Central memory CD8-positive, alpha-beta T cell (primary cell): ENCODE data around the gene SURF2.

Source experiments
- ATAC-seq: fragments of 150-1000 bp; cut with Tn5 transposase; replicated peaks from 2 replicates; pipeline ENCODE4 v1.10.0; 2022; ENCODE audit warnings: mild to moderate bottlenecking, moderate FRiP score, moderate number of reproducible peaks; ENCODE audit not compliant: poor library complexity, severe bottlenecking; ENCODE audit errors: extremely low read depth
- DNase-seq, 2 donors: peaks; one replicate each; pipeline ENCODE4 v3.0.0; 2021; ENCODE audit warnings: low spot score in 2 of 2
- H3K27ac Mint-ChIP-seq: one replicate; pipeline ENCODE4 v1.8.0; 2022; ENCODE audit warnings: low read depth, mild to moderate bottlenecking, moderate library complexity, mixed read lengths
- H3K27me3 Mint-ChIP-seq: one replicate; pipeline ENCODE4 v1.8.0; 2022; ENCODE audit warnings: mixed read lengths
- H3K36me3 Mint-ChIP-seq: one replicate; pipeline ENCODE4 v1.8.0; 2022; ENCODE audit warnings: mild to moderate bottlenecking, moderate library complexity, mixed read lengths; ENCODE audit not compliant: insufficient read depth
- H3K4me1 Mint-ChIP-seq: one replicate; pipeline ENCODE4 v1.8.0; 2022; ENCODE audit warnings: mixed read lengths
- H3K4me3 Mint-ChIP-seq: one replicate; pipeline ENCODE4 v1.8.0; 2022; ENCODE audit warnings: mild to moderate bottlenecking, moderate library complexity, mixed read lengths
- H3K9me3 Mint-ChIP-seq: one replicate; pipeline ENCODE4 v1.8.0; 2022; ENCODE audit warnings: mixed read lengths

Gene SURF2

DNA sequence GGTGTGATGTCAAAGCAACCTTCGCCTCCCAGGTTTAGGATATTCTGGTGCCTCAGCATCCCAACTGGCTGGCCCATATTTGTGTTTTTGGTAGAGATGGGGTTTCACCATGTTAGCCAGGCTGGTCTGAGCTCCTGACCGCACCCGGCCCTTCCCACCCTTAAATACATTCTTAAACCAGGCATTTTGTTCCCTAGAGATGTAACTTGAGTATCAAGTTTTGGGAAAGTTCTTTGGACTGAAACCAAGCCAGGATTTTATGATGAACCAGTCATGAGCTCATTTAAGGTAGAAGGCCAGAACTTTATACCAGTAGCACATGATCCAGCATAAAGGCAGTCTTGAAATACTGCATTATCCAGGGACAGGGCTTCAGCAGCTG is 4.8 kb upstream of the SURF2 start:
- H3K27ac Mint-ChIP-seq = no peak overlapping the region
- H3K36me3 Mint-ChIP-seq = peaks cover 52% of the 10 kb centered on the region
- H3K9me3 Mint-ChIP-seq = no peaks in the 10 kb centered on the region
- ATAC-seq (no peak), DNase-seq (no peak)
- peaks cover 43% of the 10 kb centered on the region for H3K4me1 Mint-ChIP-seq
- no peak overlapping the region for H3K4me3 Mint-ChIP-seq
- H3K27me3 Mint-ChIP-seq = no peaks in the 10 kb centered on the region

DNA sequence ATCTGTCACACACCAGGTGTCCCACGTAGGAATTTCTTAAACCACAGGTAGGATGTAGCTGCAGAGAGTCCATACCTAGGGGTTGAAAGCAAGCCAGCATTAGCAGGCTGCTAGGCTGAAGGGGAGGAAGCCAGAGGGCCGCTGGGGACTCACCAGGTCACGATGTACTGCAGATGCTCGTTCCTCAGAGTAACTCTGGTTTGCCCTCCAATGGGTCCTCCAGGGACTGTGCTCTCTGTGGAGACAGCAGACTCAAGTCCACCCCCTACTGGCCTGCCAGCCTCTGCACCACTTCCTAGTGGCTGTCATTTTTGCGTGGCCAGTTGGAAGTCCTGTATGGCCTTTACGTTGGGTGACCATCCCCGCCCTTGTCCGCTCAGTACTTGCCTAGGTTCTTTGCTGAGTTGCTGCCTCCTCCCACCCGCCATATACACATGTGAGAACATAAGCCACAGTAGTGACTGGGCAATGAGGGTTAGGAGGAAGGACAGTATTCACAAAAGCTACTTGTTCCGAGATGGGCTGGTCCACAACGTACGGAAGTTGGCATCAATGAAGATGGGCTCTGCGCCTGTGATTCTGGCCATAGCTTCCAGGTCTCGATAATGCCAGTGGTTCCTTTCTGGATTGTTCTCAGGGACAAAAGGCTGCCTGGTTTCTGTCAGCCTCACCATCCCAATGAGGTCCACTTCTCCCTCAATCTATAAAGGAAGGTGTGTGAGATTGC is 4.3 kb upstream of the SURF2 start:
- ATAC-seq (no peak), DNase-seq (no peak)
- peaks cover 38% of the 10 kb centered on the region for H3K4me1 Mint-ChIP-seq
- peaks cover 52% of the 10 kb centered on the region for H3K36me3 Mint-ChIP-seq
- no peaks in the 10 kb centered on the region for H3K27me3 Mint-ChIP-seq
- H3K27ac Mint-ChIP-seq = no peak overlapping the region
- no peaks in the 10 kb centered on the region for H3K9me3 Mint-ChIP-seq
- H3K4me3 Mint-ChIP-seq = no peak overlapping the region

DNA sequence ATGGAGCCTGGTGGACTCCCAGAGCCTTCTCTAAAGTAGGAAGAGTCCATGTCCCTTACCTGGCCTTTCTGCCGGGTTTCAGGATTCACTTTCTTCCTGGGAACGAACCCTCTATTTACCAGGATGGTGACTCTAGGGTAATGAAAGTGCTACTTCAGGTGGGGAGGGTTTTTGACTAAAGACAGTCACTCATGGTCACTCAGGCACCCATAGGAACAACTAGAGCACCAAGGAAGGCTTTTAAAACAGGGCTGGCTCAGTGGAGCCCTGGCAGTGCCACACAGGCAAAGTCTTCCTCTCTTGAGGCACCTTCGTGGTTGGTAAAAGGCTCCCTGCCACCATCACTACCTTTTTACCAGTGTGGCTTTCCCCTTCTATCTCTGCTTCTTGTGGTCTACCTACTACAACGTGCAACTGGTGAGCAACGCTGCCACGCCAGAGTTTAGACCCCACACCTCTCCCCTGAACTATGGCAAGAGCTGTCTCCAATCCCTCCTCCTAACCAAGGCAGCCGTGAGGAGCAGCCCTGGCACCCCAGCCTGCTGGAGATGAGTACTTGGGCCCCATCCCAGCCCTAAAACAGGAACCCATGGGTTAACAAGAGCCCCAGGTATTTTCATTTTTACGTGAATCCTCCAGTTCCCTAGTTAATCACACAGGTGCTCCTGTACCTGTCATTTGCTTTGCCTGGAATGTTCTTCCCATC is 3.6 kb upstream of the SURF2 start:
- Mint-ChIP-seq H3K9me3 (no peaks in the 10 kb centered on the region), H3K36me3 (peaks cover 55% of the 10 kb centered on the region), H3K27me3 (no peaks in the 10 kb centered on the region), H3K27ac (peak overlapping the region; percentile 89), H3K4me3 (no peak overlapping the region), H3K4me1 (peaks cover 42% of the 10 kb centered on the region)
- DNase-seq (no peak), ATAC-seq (no peak)

DNA sequence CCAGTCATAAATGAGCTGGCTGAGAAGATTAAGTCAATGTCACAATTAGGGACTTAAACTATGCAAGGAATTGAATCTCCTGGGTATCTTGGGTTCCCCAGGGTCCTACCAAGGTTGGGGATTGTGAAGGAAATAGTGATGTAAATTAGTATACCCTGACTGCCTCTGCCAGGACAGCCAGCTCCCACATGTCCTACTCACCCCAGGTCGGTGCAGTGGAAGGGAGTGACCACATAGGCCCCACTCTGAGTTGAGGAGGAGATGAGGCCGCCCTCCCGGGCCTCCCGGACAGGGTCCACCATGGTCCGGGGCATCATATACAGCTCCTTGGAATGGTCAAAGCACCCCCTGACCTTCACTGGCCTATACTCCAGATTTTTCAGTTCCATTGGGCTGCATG is 2.8 kb upstream of the SURF2 start:
- no peak overlapping the region for H3K4me3 Mint-ChIP-seq
- H3K27me3 Mint-ChIP-seq = no peaks in the 10 kb centered on the region
- peak overlapping the region; percentile 89 for H3K27ac Mint-ChIP-seq
- ATAC-seq (no peak), DNase-seq (no peak)
- no peaks in the 10 kb centered on the region for H3K9me3 Mint-ChIP-seq
- peaks cover 50% of the 10 kb centered on the region for H3K36me3 Mint-ChIP-seq
- H3K4me1 Mint-ChIP-seq = peaks cover 42% of the 10 kb centered on the region

DNA sequence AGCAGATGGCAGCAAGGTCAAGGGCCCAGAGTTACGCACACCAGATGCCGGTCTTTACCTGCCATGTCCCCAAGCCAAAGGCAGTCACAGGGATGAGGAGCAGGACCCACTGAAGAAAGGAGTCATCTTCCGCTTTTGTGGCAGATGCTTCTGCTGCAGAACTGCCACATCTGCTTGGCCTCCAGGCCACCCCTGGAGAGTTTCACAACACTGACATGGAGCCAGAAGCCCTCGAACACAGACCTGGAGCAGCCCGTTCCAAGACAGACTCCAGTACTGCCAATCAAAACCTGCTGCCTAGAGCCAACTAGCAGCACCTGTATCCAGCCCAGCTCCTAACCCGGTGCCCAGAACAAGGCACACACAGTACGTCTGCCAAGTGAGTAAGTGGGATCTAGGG is 1.6 kb upstream of the SURF2 start:
- no peaks in the 10 kb centered on the region for H3K9me3 Mint-ChIP-seq
- H3K27ac Mint-ChIP-seq = no peak overlapping the region
- ATAC-seq = no peak
- no peaks in the 10 kb centered on the region for H3K27me3 Mint-ChIP-seq
- DNase-seq = no peak
- H3K4me3 Mint-ChIP-seq = peak overlapping the region; percentile 50
- H3K4me1 Mint-ChIP-seq = peaks cover 40% of the 10 kb centered on the region
- H3K36me3 Mint-ChIP-seq = peaks cover 41% of the 10 kb centered on the region

DNA sequence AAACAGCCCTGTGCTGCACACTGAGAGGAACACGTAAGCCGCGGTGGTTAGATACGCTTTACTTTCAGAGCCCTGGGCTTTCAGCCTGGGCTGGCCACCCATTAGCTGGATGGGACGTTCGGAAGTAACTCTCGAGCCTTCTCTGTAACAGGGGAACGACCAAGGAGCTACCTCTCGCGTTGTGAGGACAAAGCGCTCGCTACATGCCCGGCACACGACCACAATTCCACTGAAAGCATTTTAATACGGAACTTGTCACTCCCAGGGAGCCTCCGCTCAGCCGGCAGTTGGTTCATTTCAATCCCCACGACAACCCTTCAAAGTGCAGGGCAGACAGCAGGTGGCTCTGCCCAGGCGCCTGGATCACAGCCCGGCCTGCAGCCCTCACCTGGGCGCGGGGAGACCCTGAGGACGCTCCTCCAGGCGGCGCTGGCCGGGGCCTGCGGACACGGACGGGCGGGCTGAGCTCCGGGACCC is 431 bp upstream of the SURF2 start:
- H3K27ac Mint-ChIP-seq = peak overlapping the region; percentile 79
- DNase-seq (no peak), ATAC-seq (peak; percentile 37)
- H3K27me3 Mint-ChIP-seq = no peaks in the 10 kb centered on the region
- peak overlapping the region; percentile 83 for H3K4me3 Mint-ChIP-seq
- peaks cover 39% of the 10 kb centered on the region for H3K4me1 Mint-ChIP-seq
- H3K36me3 Mint-ChIP-seq = peaks cover 36% of the 10 kb centered on the region
- no peaks in the 10 kb centered on the region for H3K9me3 Mint-ChIP-seq

DNA sequence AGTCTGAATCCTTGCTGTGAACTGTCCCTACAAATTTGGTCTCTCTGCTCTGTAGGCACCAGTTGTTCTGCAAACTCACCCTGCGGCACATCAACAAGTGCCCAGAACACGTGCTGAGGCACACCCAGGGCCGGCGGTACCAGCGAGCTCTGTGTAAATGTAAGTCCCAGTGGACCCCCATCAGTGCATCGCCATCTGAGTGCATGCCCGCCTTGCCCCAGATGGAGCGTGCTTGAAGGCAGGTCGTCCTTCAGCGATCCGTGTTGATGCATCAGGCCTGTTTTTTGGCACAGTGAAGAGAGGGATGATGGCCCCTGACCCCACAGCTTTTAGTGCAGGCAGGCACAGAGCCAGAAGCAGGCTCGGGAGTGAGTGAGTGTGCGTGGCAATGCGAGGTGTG is 1.3 kb downstream of the SURF2 start:
- peaks cover 46% of the 10 kb centered on the region for H3K4me1 Mint-ChIP-seq
- peak overlapping the region; percentile 83 for H3K4me3 Mint-ChIP-seq
- H3K9me3 Mint-ChIP-seq = no peaks in the 10 kb centered on the region
- H3K27ac Mint-ChIP-seq = peak overlapping the region; percentile 87
- peaks cover 37% of the 10 kb centered on the region for H3K36me3 Mint-ChIP-seq
- no peaks in the 10 kb centered on the region for H3K27me3 Mint-ChIP-seq
- DNase-seq (no peak), ATAC-seq (no peak)

DNA sequence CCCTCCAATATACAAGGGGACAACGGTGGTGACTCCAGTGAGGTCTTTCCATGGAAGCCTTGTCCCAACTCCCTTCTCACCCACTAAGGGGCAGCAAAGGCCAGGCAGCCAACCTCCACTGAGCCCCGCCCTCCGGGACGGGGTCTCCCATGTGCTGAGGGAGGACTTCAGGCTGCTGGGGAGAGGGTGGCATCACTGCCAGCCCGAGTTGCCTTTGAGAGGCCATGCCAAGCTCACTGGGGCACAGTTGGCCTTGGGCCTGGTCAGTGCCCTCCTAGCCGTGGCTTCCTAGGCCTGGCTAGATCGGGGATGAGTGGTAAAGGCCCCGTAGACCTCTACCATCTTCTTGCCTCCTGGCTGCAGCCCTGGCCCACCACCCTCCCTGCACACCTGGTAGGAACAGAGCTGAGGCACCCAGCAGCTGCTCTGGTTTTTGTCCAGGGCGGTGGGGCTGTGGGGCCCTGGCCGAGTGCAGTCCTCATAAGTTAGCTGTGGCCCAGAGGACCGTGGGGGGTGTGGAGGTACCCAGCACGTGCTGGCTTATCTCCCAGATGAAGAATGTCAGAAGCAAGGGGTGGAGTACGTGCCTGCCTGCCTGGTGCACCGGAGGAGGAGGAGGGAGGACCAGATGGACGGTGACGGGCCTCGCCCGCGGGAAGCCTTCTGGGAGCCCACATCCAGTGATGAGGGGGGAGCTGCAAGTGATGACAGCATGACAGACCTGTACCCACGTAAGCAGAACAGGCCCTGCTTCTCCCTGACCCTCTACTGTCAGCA is 3.2 kb downstream of the SURF2 start:
- ATAC-seq = no peak
- Mint-ChIP-seq H3K27me3 (no peaks in the 10 kb centered on the region), H3K4me3 (no peak overlapping the region), H3K9me3 (no peaks in the 10 kb centered on the region), H3K36me3 (peaks cover 47% of the 10 kb centered on the region), H3K27ac (peak overlapping the region; percentile 87), H3K4me1 (peaks cover 51% of the 10 kb centered on the region)
- no peak for DNase-seq

DNA sequence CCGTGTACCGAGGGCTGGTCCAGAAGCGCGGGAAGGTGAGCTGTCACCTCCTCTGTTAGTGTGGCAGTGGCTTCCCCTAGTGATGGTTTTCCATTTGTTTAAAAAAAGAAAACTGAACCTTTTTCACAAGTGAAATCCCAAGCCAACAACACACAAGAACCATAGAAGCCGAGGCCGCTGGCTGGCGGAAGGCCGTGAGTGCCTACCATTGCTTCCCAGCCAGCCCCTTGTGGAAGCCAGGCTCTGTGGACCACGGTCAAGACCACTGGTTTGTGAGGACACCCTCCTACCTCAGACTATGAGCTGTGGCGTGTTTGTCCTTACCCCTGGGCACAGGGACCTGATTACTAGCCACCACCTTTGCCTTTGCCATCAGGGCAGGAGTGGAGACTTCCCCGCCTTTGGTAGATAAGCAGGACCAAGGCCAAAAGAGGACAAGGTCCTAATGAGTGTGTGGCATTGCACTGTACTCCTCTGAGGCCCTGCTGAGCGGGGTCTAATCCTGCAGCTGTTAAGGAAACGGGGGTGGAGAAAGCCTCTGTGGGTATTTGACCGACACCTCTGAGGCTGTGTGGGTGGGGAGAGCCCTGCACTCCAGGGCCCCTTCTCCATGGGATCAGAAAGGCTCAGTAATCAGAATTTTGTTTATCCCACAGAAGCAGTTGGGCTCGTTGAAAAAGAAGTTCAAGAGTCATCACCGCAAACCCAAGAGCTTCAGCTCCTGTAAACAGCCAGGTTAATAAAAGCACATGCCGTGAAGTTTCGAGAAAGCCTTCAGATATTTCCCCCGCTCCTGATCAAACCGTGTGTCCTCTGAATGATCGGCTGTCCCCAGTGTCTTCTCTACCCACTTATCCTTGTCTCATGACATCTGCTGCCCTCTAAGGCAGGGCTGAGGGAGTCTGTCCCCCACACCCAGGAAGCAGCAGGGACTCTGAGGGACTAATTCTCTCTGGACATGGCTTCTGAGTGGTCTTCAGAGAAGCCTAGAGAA is 4.3 kb downstream of the SURF2 start:
- peaks cover 52% of the 10 kb centered on the region for H3K4me1 Mint-ChIP-seq

DNA sequence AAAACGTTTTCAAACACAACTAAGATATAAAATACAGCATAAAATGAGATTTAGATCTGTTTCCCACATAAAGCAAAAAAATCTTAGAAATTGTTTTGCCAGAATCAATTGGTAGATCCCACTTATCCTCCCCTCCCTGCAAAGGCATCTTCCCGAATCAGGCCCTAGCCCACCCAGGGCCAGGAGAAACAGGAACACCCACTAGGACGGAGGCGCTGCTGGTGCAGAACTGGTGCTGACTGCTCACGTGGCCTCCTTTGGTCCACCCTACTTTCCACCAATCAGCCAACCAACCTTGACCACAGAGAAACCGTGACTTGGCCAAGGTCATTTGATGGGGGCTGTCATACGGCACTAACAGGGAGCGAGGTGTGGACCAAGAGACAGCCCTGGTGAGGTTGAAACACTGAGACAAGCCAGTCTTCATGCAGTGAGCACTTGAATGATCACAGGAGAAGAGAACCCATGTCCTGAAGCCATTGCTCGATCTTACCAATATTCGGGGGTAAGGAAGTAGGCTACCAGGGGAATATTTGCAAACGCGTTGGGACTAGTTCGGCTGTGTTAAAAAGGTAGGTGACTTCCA is 5.2 kb downstream of the SURF2 start:
- no peaks in the 10 kb centered on the region for H3K9me3 Mint-ChIP-seq
- ATAC-seq (no peak), DNase-seq (no peak)
- H3K27ac Mint-ChIP-seq = peak overlapping the region; percentile 44
- peaks cover 63% of the 10 kb centered on the region for H3K36me3 Mint-ChIP-seq
- no peak overlapping the region for H3K4me3 Mint-ChIP-seq
- H3K4me1 Mint-ChIP-seq = peaks cover 61% of the 10 kb centered on the region
- no peaks in the 10 kb centered on the region for H3K27me3 Mint-ChIP-seq

More for the DNA sequence above, 4.3 kb downstream of the SURF2 start:
- peak overlapping the region; percentile 16 for H3K4me3 Mint-ChIP-seq
- ATAC-seq (no peak), DNase-seq (no peak)
- peak overlapping the region; percentile 44 for H3K27ac Mint-ChIP-seq
- peaks cover 57% of the 10 kb centered on the region for H3K36me3 Mint-ChIP-seq
- no peaks in the 10 kb centered on the region for H3K27me3 Mint-ChIP-seq
- H3K9me3 Mint-ChIP-seq = no peaks in the 10 kb centered on the region

DNA sequence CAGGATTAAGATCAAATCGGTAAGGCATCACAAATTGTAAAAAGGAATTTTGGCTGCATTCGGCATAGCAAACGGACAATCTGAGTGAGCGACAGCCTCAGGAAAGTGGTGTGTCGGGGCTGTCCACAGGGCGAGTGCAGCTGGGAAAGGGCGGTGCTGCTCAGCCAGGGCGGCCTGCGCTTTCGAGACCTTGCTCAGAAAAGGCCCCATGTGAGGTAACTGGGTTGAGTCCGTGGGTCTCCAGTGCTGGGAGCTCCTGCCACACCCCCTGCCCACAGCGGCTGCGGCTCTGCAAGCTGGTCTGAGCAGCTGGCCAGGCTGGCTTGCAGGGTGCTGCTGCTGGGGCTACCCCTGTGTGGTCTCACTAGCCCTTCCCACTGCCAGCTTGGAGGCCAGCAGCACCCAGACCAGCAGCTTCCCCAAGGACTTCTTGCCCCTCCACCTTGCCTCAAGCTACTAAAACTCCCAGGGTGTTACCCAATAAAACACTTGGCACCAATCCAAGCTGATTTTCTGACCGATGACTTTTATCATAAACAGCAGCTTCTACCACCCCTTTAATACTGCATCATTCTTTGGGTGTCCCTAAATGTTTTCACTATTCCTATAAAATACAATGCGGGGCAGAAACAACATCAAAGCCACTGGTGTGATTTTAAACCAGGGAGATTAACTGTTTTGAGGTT is 6.2 kb downstream of the SURF2 start:
- DNase-seq = no peak
- peaks cover 64% of the 10 kb centered on the region for H3K36me3 Mint-ChIP-seq
- peak overlapping the region; percentile 44 for H3K27ac Mint-ChIP-seq
- ATAC-seq = no peak
- no peaks in the 10 kb centered on the region for H3K27me3 Mint-ChIP-seq
- no peaks in the 10 kb centered on the region for H3K9me3 Mint-ChIP-seq
- no peak overlapping the region for H3K4me3 Mint-ChIP-seq
- peaks cover 62% of the 10 kb centered on the region for H3K4me1 Mint-ChIP-seq
